Activated CD4-positive, alpha-beta T cell treated with anti-CD3 and anti-CD28 coated beads, Interleukin-2, Interleukin-6, amounts not matched to agents 100 ng/mL and 50 ng/mL, durations not matched to agents 16 hours and 8 hours (primary cell): Measurements from ENCODE around the gene IGF2R.
"Not testable (repeated sequence)": the region's sequence is repeated elsewhere in the genome, so short reads cannot be mapped to it uniquely, and the experiment has no call there.

ENCODE experiments used
- DNase-seq: peaks from one replicate; pipeline ENCODE4 v3.0.0-alpha.2; 2020

The IGF2R gene

DNA sequence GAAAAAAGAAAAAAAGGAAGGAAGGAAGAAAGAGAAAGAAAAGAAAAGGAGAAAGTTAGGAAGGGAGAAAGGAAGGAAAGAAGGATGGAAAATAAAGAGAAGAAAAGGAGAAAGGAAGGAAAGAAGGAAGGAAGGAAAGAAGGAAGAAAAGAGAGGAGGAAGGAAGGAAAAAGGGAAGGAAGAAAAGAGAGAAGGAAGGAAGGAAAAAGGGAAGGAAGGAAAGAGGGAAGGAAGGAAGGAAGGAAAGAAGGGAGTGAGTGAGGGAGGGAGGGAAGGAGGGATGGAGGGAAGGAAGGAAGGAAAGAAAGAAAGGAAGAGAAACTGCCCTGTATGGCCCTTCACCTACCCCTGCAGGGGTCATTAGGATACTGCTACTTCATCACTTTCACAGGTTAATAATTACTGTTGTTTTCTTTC, 12.9 kb upstream of the IGF2R start:
- no peak for DNase-seq

GRCh38 chr6:159957071-159957673, 11.7 kb upstream of the IGF2R start:
- DNase-seq: no peak

DNA sequence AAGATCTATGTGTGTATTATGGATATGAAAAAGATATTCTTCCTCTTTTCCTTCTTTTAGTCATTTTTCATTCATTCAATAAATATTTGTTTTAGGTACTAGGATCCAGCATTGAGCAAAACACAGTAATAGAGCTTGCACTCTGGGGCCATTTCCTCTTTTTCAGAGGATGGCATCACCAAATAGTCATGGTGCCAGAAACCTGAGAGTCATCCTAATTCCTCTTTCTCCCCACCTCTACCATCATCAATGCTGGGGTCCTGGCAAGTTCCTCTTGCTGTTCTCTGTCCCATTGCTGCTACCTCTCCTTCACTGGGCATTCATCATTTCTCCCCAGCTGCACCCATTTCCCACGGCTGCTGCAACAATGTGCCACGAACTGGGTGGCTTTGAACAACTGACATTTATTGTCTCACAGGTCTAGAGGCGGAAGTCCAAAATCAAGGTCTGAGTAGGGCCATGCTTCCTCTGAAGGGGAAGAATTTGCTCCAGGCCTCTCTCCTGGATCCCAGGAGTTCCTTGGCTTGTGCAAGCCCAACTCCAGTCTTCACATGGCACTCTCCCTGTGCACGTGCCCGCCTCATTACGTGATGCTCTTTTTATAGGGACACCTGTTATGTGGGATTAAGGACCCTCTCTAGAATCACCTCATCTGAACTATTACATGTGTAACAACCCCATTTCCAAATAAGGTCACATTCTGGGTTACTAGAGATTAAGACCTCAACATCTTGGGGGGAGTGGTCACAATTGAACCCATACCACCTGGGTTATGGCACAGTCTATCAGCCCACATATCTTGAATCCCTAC, 9.5 kb upstream of the IGF2R start:
- DNase-seq: no peak

GRCh38 chr6:159959976-159960384, 8.9 kb upstream of the IGF2R start:
- no peak for DNase-seq

- no peak for DNase-seq
These were observed 8.4 kb upstream of the IGF2R start for GRCh38 chr6:159960485-159960884.

DNA sequence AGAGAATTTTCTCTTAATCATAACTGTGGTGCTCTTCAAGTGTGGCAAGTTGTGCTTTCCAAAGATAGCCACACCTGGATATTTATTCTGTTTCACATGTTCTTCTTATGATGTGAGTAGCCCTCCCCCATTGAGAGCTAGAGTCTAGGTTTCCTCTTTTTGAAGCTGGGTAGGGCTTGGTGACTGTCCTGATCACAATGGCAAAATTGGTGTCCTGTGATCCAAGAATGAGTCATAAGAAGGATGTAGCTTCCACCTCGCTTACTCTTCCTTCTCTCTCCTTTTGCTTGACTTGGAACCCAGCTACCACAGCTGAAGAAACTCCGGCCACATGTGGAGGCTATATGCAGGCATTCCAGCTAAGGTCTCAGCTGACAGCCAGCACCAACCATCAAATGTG, 7.4 kb upstream of the IGF2R start:
- no peak for DNase-seq

- DNase-seq: no peak
These were observed 5.8 kb upstream of the IGF2R start for GRCh38 chr6:159963111-159963510.

- no peak for DNase-seq
These were observed 4.8 kb upstream of the IGF2R start for GRCh38 chr6:159964046-159964445.

GRCh38 chr6:159966339-159966738, 2.5 kb upstream of the IGF2R start:
- DNase-seq: no peak

DNA sequence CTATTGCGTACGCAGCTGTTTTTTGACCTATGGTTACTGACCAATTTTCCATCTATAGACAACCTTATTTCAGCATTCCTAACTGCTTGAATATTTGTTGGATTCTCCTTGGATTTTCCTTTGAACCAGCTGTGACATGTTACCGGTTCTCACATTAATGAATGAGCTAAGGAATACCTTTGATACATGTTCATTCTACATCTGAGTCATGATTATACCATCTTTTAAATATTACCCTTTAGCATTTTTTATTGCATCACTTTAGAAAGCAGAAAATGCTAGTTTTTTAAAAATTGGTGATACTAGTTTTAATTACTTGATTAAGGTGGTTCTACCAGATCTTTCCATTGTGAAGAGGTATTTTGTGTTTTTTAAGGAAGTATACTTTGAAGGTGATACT, 1.9 kb upstream of the IGF2R start:
- no peak for DNase-seq

DNA sequence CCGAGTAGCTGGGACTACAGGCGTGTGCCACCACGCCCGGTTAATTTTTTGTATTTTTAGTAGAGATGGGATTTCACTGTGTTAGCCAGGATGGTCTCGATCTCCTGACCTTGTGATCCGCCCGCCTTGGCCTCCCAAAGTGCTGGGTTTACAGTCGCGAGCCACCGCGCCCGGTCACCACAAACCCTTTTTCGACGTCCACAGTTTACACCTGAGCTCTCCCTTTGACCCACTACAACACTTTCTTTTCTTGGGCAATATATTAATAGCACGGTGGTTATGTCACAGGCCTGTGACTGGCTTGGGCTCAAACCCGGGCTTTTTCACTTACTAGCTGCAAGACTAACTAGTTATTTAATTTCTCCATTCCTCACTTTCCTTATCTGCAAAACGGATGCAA, 1.3 kb upstream of the IGF2R start:
- DNase-seq: not testable (repeated sequence)

GRCh38 chr6:159969204-159969912, 476 bp downstream of the IGF2R start:
- peak; percentile 30 for DNase-seq

- DNase-seq: peak; percentile 72
These were observed 1.0 kb downstream of the IGF2R start for GRCh38 chr6:159969921-159970320.

DNA sequence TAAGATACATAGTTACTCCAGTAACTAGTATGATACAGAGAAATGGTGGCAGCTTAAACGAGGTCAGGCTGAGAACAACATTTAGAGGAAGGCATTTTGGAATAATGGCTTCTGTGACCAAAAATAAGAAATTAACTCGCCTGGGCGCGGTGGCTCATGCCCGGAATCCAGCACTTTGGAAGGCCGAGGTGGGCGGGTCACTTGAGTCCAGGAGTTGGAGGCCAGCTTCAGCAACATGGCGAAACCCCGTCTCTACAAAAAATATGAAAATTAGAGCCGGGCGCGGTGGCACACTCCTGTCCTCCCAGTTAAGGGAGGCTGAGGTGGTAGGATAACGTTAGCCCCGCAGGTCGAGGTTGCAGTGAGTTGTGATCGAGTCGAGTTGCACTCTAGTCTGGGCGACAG, 1.8 kb downstream of the IGF2R start:
- DNase-seq: no peak

DNA sequence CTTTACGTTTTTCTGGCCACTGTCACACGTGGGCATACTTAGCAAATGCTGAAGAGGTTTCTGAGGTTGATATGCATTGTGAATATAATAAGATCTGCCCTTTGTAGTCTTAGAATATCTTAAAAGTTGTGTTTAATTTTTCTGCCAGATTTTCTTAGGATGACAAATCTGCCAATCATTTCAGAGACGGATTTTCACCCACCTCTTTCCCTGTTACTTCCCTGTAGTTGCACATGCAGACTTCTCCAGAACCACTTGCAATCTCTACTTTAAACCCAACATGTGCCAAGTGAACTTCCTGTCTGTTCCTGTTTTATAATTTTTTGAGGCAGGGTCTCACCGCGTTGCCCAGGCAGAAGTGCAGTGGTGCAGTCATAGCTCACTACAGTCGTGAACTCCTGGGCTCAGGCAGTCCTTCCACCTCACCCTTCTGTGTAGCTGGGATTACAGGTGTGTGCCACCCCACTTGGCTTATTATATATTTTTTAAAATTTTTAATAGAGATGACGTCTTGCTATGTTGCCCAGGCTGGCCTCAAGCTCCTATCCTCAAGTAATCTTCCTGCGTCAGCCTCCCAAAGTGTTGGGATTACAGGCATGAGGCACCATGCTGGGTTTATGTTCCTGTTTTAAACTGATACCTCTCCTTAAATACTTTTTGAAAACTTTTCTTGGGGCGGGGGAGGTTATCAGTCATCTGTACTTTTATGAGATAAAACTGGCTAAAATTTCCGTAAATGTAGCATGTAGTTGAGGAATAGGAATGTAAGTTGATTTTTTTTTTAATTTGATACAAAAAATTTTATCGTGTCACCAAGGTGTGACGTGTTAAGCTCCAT, 2.7 kb downstream of the IGF2R start:
- DNase-seq: no peak

- DNase-seq: no peak
These were observed 3.8 kb downstream of the IGF2R start for GRCh38 chr6:159972506-159973268.

DNA sequence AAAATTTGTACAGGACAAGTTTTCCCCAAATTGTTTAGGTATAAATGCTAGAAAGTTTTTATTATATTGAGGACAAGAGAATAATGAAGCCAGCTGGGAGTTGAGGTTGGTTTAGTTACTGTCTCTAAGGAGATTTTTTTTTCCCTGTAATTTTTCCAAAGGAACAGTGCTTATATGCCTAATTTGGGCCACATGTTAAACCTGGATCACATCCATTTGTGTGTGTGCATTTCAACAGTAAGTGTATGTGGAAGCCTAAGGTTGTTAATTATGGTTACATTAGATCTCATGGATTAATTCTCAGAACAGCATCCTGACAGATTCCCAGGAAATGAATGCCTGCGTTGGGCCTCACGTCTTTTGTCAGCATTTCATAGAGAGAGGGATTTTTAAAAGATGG, 4.5 kb downstream of the IGF2R start:
- no peak for DNase-seq

DNA sequence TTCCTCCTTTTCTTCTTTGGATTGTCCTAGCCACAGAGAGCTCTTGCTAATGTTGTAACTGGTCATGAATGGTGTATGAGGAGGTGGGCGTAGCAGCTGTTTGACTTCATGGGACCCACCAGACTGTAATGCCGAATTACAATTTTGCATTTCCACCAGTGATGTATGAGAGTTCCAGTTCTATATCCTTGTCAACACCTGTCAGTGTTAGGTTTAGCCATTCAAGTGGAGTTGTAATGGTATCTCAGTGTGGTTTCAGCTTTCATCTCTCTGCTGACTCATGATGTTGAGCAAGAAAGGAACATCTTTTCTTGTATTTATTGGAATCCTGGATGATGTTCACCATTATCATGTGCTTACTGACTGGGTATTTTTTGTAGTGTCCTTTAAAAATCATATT, 5.1 kb downstream of the IGF2R start:
- DNase-seq: peak; percentile 71

- DNase-seq: no peak
These were observed 6.0 kb downstream of the IGF2R start for GRCh38 chr6:159974932-159975331.

GRCh38 chr6:159976686-159977254, 7.9 kb downstream of the IGF2R start:
- DNase-seq: peak; percentile 63

DNA sequence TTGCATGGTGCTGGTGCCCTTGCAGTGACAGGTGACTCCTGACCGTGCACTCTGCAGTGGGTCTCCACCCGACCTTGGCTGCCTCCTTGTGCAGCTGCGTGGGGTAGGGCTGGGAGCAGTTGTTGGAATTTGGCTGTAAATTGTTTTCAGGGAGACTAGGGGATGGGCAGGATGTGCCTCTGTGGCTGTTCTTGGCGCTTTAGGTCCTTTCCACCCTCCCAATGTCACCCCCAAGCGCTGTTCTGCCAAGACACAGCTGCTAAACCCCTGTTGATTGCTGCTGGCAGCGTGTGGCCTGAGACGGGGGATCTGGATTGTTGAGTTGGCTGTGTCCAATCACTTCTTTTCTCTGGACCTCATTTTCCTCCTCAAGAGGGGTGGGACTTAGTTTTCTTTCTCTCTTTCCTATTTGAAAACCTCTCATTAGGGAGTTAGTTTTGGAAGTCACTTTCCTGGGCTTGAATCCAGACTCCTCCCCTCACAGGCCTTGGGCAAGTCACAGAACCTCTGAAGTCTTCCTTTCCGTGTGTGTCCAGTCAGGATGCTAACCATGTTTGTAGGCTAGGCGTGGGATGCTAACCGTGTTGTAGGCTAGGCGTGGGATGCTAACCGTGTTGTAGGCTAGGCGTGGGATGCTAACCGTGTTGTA, 8.5 kb downstream of the IGF2R start:
- DNase-seq: no peak
